SK-N-SH treated with all-trans-retinoic acid at 6 μM for 48 hours (cell line): ENCODE measurements around the gene AP2M1.

Source experiments
- ISL1 ChIP-seq: fragments of 250-450 bp; sonication (Bioruptor Pico); IDR thresholded peaks from 2 replicates; pipeline ENCODE4 v2.1.2; 2022; ENCODE audit warnings: mild to moderate bottlenecking, moderate library complexity
- PPARA ChIP-seq: fragments of 250-450 bp; sonication (Bioruptor Pico); IDR thresholded peaks from 2 replicates; pipeline ENCODE4 v1.5.0; 2020; ENCODE audit warnings: mild to moderate bottlenecking, borderline replicate concordance
- TOX ChIP-seq: fragments of 250-450 bp; sonication (Bioruptor Pico); IDR thresholded peaks from 2 replicates; pipeline ENCODE4 v1.8.0; 2021; ENCODE audit warnings: mild to moderate bottlenecking, moderate library complexity, borderline replicate concordance
- ZFP3 ChIP-seq: fragments of 250-450 bp; sonication (Bioruptor Pico); IDR thresholded peaks from 2 replicates; pipeline ENCODE4 v1.5.0; 2020; ENCODE audit warnings: mild to moderate bottlenecking, moderate library complexity
- ZNF8 ChIP-seq: fragments of 450-650 bp; formaldehyde crosslinking; IDR thresholded peaks from 2 replicates; pipeline ENCODE4 v1.5.0; 2020; ENCODE audit warnings: mild to moderate bottlenecking, moderate library complexity
- TF ChIP-seq, protein P1 (sequence below): fragments of 250-450 bp; sonication (Bioruptor Pico); IDR thresholded peaks from 2 replicates; pipeline ENCODE4 v1.8.0; 2020; ENCODE audit warnings: mild to moderate bottlenecking, moderate library complexity, borderline replicate concordance

GRCh38 chr3:184173374-184173722, 1.3 kb upstream of the AP2M1 start:
- TF ChIP-seq, protein P1, sequence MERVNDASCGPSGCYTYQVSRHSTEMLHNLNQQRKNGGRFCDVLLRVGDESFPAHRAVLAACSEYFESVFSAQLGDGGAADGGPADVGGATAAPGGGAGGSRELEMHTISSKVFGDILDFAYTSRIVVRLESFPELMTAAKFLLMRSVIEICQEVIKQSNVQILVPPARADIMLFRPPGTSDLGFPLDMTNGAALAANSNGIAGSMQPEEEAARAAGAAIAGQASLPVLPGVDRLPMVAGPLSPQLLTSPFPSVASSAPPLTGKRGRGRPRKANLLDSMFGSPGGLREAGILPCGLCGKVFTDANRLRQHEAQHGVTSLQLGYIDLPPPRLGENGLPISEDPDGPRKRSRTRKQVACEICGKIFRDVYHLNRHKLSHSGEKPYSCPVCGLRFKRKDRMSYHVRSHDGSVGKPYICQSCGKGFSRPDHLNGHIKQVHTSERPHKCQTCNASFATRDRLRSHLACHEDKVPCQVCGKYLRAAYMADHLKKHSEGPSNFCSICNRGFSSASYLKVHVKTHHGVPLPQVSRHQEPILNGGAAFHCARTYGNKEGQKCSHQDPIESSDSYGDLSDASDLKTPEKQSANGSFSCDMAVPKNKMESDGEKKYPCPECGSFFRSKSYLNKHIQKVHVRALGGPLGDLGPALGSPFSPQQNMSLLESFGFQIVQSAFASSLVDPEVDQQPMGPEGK (CRISPR knock-in tag): no peak
- TF ChIP-seq TOX (CRISPR knock-in tag) (no peak), ZNF8 (CRISPR knock-in tag) (no peak), ZFP3 (CRISPR knock-in tag) (no peak), ISL1 (no peak), PPARA (CRISPR knock-in tag) (no peak)
